Thoracic aorta (tissue), 2 donors: ENCODE results near the gene ACTRT3. TPM values are rescaled to one million over a fixed set of nuclear protein-coding genes. Genes with fewer than 3 reads are reported as not detected.

Source experiments
- ATAC-seq: fragments of 150-250 bp; one replicate; pipeline ENCODE4 v1.8.0; 2017; ENCODE audit warnings: low read depth; ENCODE audit not compliant: insufficient number of reproducible peaks, low FRiP score
- DNase-seq: peaks from one replicate; pipeline ENCODE4 v3.0.0-alpha.2; 2020; ENCODE audit warnings: low spot score
- H3K27ac ChIP-seq, 2 donors: fragments of 200-600 bp; sonication (generic); 1 replicate in 1 of 2; 2 replicates in 1 of 2; pipeline ENCODE4 v1.5.1; 2016; ENCODE audit warnings: mild to moderate bottlenecking in 2 of 2, moderate library complexity in 2 of 2
- H3K27me3 ChIP-seq: fragments of 200-600 bp; sonication (generic); replicated peaks from 2 replicates; pipeline ENCODE4 v1.6.0; 2016; ENCODE audit warnings: mild to moderate bottlenecking; ENCODE audit not compliant: insufficient read depth
- H3K36me3 ChIP-seq: fragments of 200-600 bp; sonication (generic); one replicate; pipeline ENCODE4 v1.5.1; 2016
- H3K4me1 ChIP-seq, 2 donors: fragments of 200-600 bp; sonication (generic); 1 replicate in 1 of 2; 2 replicates in 1 of 2; pipeline versions ENCODE4 v1.5.1 to v1.6.0; 2016; ENCODE audit warnings: low read depth in 2 of 2, mild to moderate bottlenecking in 1 of 2; ENCODE audit not compliant: control insufficient read depth in 1 of 2
- H3K4me3 ChIP-seq: fragments of 200-600 bp; sonication (generic); 2 replicates; pipeline ENCODE4 v1.5.1; 2016; ENCODE audit warnings: mild to moderate bottlenecking
- H3K9me3 ChIP-seq: fragments of 200-600 bp; sonication (generic); 2 replicates; pipeline ENCODE4 v1.5.1; 2016
- total RNA-seq, 2 donors: library from RNA; depleted of rRNA; stranded (reverse); fragments of >200 nt; gene quantifications; one replicate each; pipeline versions ENCODE4 v1.1.0 to v1.2.3, GENCODE V29; 2016
- TF ChIP-seq, protein P1 (sequence below): fragments of 200-600 bp; sonication (generic); IDR thresholded peaks from one replicate; pipeline ENCODE4 v1.5.1; 2019; ENCODE audit warnings: antibody characterized with exemption

The ACTRT3 gene
- total RNA-seq, 2 donors from 2014 or later: 2.7 to 3.1 TPM

DNA sequence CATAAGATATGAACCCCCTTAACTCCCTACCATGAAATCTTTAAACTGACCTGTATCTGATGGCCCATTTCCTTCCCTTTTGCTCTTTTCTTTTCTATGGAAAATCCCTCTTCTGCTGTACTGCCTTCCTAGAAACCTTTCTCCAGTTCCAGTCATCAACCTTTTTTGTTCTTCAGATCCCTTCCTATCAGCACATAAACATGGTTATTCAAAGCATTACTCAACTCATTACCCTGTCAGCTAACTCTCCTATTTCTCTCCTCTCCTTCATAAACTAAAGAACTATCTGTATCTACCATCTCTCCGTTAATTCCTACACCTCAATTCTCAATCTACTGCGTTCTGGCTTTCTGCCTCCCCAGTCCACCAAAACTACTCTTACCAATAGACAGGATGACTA is 17.5 kb downstream of the ACTRT3 start:
- TF ChIP-seq, protein P1, sequence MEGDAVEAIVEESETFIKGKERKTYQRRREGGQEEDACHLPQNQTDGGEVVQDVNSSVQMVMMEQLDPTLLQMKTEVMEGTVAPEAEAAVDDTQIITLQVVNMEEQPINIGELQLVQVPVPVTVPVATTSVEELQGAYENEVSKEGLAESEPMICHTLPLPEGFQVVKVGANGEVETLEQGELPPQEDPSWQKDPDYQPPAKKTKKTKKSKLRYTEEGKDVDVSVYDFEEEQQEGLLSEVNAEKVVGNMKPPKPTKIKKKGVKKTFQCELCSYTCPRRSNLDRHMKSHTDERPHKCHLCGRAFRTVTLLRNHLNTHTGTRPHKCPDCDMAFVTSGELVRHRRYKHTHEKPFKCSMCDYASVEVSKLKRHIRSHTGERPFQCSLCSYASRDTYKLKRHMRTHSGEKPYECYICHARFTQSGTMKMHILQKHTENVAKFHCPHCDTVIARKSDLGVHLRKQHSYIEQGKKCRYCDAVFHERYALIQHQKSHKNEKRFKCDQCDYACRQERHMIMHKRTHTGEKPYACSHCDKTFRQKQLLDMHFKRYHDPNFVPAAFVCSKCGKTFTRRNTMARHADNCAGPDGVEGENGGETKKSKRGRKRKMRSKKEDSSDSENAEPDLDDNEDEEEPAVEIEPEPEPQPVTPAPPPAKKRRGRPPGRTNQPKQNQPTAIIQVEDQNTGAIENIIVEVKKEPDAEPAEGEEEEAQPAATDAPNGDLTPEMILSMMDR: no peak
- ATAC-seq (no peak), DNase-seq (no peak)
- Histone ChIP-seq H3K36me3 (no peaks in the 10 kb centered on the region), H3K4me3 (no peak overlapping the region), H3K4me1 (no peaks in the 10 kb centered on the region), H3K27ac (no peak overlapping the region), H3K9me3 (no peaks in the 10 kb centered on the region), H3K27me3 (no peaks in the 10 kb centered on the region)

DNA sequence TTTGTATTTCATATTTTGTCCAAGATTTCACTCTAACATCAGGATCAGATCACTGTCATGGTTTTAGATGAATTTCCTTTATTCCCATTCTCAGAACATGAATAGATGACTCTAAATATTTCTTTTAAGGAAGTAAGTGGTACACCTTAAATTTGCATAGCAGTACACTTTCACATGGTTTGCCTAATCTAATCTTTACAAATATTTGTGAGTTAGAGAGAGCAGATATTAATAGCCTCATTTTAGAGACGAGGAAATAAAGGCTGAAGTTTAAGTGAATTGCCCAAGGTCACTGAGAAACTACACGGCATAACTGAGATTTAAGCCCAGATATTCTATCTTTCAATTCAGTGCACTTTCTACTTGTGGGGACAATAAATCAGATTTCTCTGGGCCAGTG is 18.7 kb downstream of the ACTRT3 start:
- TF ChIP-seq, protein P1: no peak
- no peak for DNase-seq
- no peaks in the 10 kb centered on the region for H3K36me3 ChIP-seq
- no peak overlapping the region for H3K4me3 ChIP-seq
- no peak overlapping the region for H3K27ac ChIP-seq
- ATAC-seq: no peak
- no peaks in the 10 kb centered on the region for H3K9me3 ChIP-seq
- no peaks in the 10 kb centered on the region for H3K4me1 ChIP-seq
- H3K27me3 ChIP-seq: no peaks in the 10 kb centered on the region

DNA sequence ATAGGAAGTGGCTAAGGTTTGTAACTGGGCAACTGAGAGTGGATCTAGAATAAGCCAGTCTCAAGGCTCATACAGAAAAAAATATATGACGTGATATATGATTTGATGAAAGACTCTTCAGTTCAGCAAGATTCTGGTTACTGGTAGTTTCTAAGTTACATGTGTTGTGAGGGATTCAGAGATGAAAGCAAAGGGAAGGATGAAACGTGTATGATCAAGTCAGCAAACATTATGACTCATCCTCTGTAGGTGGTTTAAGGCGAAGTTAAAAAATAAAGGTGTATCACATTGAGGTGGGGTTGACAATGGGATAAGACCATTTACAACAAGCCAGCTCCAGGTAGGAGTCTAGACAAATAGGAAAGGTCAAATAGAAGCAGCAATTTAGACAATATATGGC is 20.7 kb downstream of the ACTRT3 start:
- H3K36me3 ChIP-seq: no peaks in the 10 kb centered on the region
- DNase-seq (no peak), ATAC-seq (no peak)
- TF ChIP-seq, protein P1: no peak
- no peak overlapping the region for H3K4me3 ChIP-seq
- no peak overlapping the region for H3K27ac ChIP-seq
- H3K4me1 ChIP-seq: no peaks in the 10 kb centered on the region
- H3K27me3 ChIP-seq: no peaks in the 10 kb centered on the region
- H3K9me3 ChIP-seq: no peaks in the 10 kb centered on the region

DNA sequence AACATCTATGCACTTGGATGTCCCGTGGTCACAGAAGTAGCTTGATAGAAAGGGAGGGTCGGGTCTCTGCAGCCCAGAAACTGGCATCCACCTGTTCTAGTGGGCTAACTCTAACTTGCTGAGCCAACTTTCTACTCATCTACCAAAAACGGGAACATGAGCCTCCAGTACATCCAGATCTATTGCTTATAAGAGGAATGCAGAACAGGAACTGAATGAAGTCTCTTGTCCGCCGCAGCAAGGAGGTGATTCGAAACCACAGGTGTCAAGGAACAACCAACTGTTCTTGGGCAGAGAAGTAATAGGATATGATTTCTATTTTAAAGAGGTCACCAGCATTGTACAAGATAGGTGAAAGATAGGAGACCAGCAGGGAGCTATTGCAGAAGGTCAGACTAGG is 22.4 kb downstream of the ACTRT3 start:
- TF ChIP-seq, protein P1: no peak
- Histone ChIP-seq H3K27ac (no peak overlapping the region), H3K27me3 (no peaks in the 10 kb centered on the region), H3K36me3 (no peaks in the 10 kb centered on the region), H3K4me1 (no peaks in the 10 kb centered on the region), H3K9me3 (no peaks in the 10 kb centered on the region), H3K4me3 (no peak overlapping the region)
- no peak for DNase-seq
- no peak for ATAC-seq

DNA sequence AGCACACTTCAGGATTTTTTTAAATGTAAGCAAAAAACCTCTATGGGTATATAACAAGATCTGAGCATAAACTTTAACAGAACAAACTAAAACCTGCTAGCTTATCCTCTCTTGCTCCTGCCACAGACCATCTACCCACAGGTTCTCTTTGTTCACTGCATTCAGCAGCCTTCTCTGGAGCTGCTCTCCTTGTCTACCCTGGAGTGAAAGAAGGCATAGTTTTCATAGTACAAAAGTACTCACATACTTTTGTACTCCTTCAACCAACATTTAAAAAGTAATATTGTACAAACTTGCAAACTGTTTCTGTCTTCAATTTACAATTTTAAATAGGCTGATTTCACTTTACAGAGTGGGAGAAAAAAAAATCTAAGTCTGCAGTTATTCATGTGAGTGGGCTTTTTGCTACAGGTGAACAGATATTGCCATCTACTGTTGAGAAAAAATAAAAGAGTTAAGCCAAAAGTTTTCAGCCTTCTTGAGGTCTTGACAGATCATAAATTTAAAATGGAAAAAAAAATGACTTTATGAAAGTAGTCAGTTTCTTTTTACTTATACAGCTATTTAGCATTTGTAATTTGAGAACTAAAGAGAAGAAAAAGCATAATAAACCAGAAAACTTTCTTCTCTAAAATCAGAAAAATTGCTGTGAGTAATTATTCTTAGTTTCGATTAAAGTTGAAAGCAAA is 24.9 kb downstream of the ACTRT3 start:
- ATAC-seq: no peak

More for the DNA sequence above, 24.9 kb downstream of the ACTRT3 start:
- TF ChIP-seq, protein P1: peak; percentile 26
- no peak for DNase-seq
- Histone ChIP-seq H3K4me1 (no peaks in the 10 kb centered on the region), H3K4me3 (no peak overlapping the region), H3K27ac (no peak overlapping the region), H3K36me3 (no peaks in the 10 kb centered on the region), H3K9me3 (no peaks in the 10 kb centered on the region), H3K27me3 (no peaks in the 10 kb centered on the region)
